SH-SY5Y (cell line): ENCODE results near the gene FBXL17.

Source experiments
- GATA2 ChIP-seq: IDR thresholded peaks from 2 replicates; pipeline ENCODE4 v1.6.1; 2011; ENCODE audit warnings: mild to moderate bottlenecking, low read depth, low read length
- GATA3 ChIP-seq: IDR thresholded peaks from 2 replicates; pipeline ENCODE4 v1.6.1; 2011; ENCODE audit warnings: low read depth, mild to moderate bottlenecking, low read length, moderate library complexity

DNA sequence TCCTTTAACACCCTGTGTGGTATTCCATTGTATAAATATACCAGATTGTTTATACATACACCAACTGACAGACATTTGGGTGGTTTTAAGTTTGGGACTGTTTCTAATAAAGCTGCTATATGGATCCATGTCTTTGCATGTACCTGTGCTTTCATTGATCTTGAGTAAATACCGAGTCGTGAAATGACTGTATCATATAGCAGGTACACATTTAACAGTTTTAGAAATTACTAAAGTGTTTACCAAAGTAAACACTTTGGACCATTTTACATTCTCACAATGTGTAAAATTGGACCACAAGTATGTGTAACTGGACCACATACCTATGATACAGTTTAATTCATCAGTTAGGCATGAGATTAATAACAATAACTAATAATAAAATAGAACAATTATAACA lies 175.2 kb downstream of the FBXL17 start:
- TF ChIP-seq GATA2, result no peak
- no peak for TF ChIP-seq GATA3
